ENCODE measurements around the gene UGT1A10.

The UGT1A10 gene

GRCh38 chr2:233791151-233791882 is 155.1 kb downstream of the UGT1A10 start:
- Histone ChIP-seq H3K9me3 (ENCODE audit: control insufficient read depth in 1 of 2, low read length in 2 of 2) (no peaks in the 10 kb centered on the region), H3K4me3 (ENCODE audit: low read depth in 1 of 2, low read length in 2 of 2) (no peak overlapping the region), H3K27ac (ENCODE audit: low read depth, low read length) (no peak overlapping the region), H3K9ac (ENCODE audit: low read depth in 1 of 2, low read length in 2 of 2) (no peak overlapping the region), H3K36me3 (ENCODE audit: control insufficient read depth in 1 of 2, insufficient read depth in 2 of 2, low read length in 2 of 2) (no peaks in the 10 kb centered on the region), H3K4me1 (ENCODE audit: control insufficient read depth in 1 of 2, insufficient read depth in 2 of 2, low read length in 2 of 2) (peaks cover 0 to 7% of the 10 kb centered on the region in 2 donors), H3K27me3 (ENCODE audit: control insufficient read depth in 1 of 2, insufficient read depth in 2 of 2, low read length in 2 of 2) (no peaks in the 10 kb centered on the region)

- no peak overlapping the region for H3K27ac ChIP-seq (ENCODE audit: low read depth, low read length)
Observed at GRCh38 chr2:233791883-233792329, 155.7 kb downstream of the UGT1A10 start.

GRCh38 chr2:233792720-233793119 is 156.5 kb downstream of the UGT1A10 start:
- Histone ChIP-seq H3K27ac (ENCODE audit: low read depth, low read length) (no peak overlapping the region), H3K9me3 (ENCODE audit: control insufficient read depth in 1 of 2, low read length in 2 of 2) (no peaks in the 10 kb centered on the region), H3K4me3 (ENCODE audit: low read depth in 1 of 2, low read length in 2 of 2) (no peak overlapping the region), H3K36me3 (ENCODE audit: control insufficient read depth in 1 of 2, insufficient read depth in 2 of 2, low read length in 2 of 2) (no peaks in the 10 kb centered on the region), H3K4me1 (ENCODE audit: control insufficient read depth in 1 of 2, insufficient read depth in 2 of 2, low read length in 2 of 2) (peaks cover 0 to 7% of the 10 kb centered on the region in 2 donors), H3K9ac (ENCODE audit: low read depth in 1 of 2, low read length in 2 of 2) (no peak overlapping the region), H3K27me3 (ENCODE audit: control insufficient read depth in 1 of 2, insufficient read depth in 2 of 2, low read length in 2 of 2) (no peaks in the 10 kb centered on the region)

More at GRCh38 chr2:233791883-233792329, 155.7 kb downstream of the UGT1A10 start:
- H3K9me3 ChIP-seq (ENCODE audit: control insufficient read depth in 1 of 2, low read length in 2 of 2): no peaks in the 10 kb centered on the region
- H3K9ac ChIP-seq (ENCODE audit: low read depth in 1 of 2, low read length in 2 of 2): no peak overlapping the region
- peaks cover 0 to 7% of the 10 kb centered on the region in 2 donors for H3K4me1 ChIP-seq (ENCODE audit: control insufficient read depth in 1 of 2, insufficient read depth in 2 of 2, low read length in 2 of 2)
- no peaks in the 10 kb centered on the region for H3K36me3 ChIP-seq (ENCODE audit: control insufficient read depth in 1 of 2, insufficient read depth in 2 of 2, low read length in 2 of 2)
- no peaks in the 10 kb centered on the region for H3K27me3 ChIP-seq (ENCODE audit: control insufficient read depth in 1 of 2, insufficient read depth in 2 of 2, low read length in 2 of 2)
- no peak overlapping the region for H3K4me3 ChIP-seq (ENCODE audit: low read depth in 1 of 2, low read length in 2 of 2)

GRCh38 chr2:233793465-233794127 is 157.3 kb downstream of the UGT1A10 start:
- no peak overlapping the region for H3K27ac ChIP-seq (ENCODE audit: low read depth, low read length)
- no peaks in the 10 kb centered on the region for H3K9me3 ChIP-seq (ENCODE audit: control insufficient read depth in 1 of 2, low read length in 2 of 2)
- H3K36me3 ChIP-seq (ENCODE audit: control insufficient read depth in 1 of 2, insufficient read depth in 2 of 2, low read length in 2 of 2): no peaks in the 10 kb centered on the region
- peaks cover 0 to 7% of the 10 kb centered on the region in 2 donors for H3K4me1 ChIP-seq (ENCODE audit: control insufficient read depth in 1 of 2, insufficient read depth in 2 of 2, low read length in 2 of 2)
- H3K4me3 ChIP-seq (ENCODE audit: low read depth in 1 of 2, low read length in 2 of 2): no peak overlapping the region
- no peak overlapping the region for H3K9ac ChIP-seq (ENCODE audit: low read depth in 1 of 2, low read length in 2 of 2)
- no peaks in the 10 kb centered on the region for H3K27me3 ChIP-seq (ENCODE audit: control insufficient read depth in 1 of 2, insufficient read depth in 2 of 2, low read length in 2 of 2)

- Histone ChIP-seq H3K4me3 (ENCODE audit: low read depth in 1 of 2, low read length in 2 of 2) (no peak overlapping the region), H3K9ac (ENCODE audit: low read depth in 1 of 2, low read length in 2 of 2) (no peak overlapping the region), H3K27ac (ENCODE audit: low read depth, low read length) (no peak overlapping the region), H3K9me3 (ENCODE audit: control insufficient read depth in 1 of 2, low read length in 2 of 2) (no peaks in the 10 kb centered on the region), H3K4me1 (ENCODE audit: control insufficient read depth in 1 of 2, insufficient read depth in 2 of 2, low read length in 2 of 2) (peaks cover 0 to 7% of the 10 kb centered on the region in 2 donors), H3K36me3 (ENCODE audit: control insufficient read depth in 1 of 2, insufficient read depth in 2 of 2, low read length in 2 of 2) (no peaks in the 10 kb centered on the region), H3K27me3 (ENCODE audit: control insufficient read depth in 1 of 2, insufficient read depth in 2 of 2, low read length in 2 of 2) (no peaks in the 10 kb centered on the region)
Observed at GRCh38 chr2:233794128-233794658, 157.9 kb downstream of the UGT1A10 start.

- Histone ChIP-seq H3K27ac (ENCODE audit: low read depth, low read length) (no peak overlapping the region), H3K27me3 (ENCODE audit: control insufficient read depth in 1 of 2, insufficient read depth in 2 of 2, low read length in 2 of 2) (no peaks in the 10 kb centered on the region), H3K4me3 (ENCODE audit: low read depth in 1 of 2, low read length in 2 of 2) (no peak overlapping the region), H3K9ac (ENCODE audit: low read depth in 1 of 2, low read length in 2 of 2) (no peak overlapping the region), H3K9me3 (ENCODE audit: control insufficient read depth in 1 of 2, low read length in 2 of 2) (no peaks in the 10 kb centered on the region), H3K4me1 (ENCODE audit: control insufficient read depth in 1 of 2, insufficient read depth in 2 of 2, low read length in 2 of 2) (peaks cover 0 to 7% of the 10 kb centered on the region in 2 donors), H3K36me3 (ENCODE audit: control insufficient read depth in 1 of 2, insufficient read depth in 2 of 2, low read length in 2 of 2) (no peaks in the 10 kb centered on the region)
Observed at GRCh38 chr2:233795735-233796171, 159.5 kb downstream of the UGT1A10 start.

GRCh38 chr2:233796254-233796653 is 160.0 kb downstream of the UGT1A10 start:
- no peak overlapping the region for H3K27ac ChIP-seq (ENCODE audit: low read depth, low read length)
- peaks cover 0 to 7% of the 10 kb centered on the region in 2 donors for H3K4me1 ChIP-seq (ENCODE audit: control insufficient read depth in 1 of 2, insufficient read depth in 2 of 2, low read length in 2 of 2)
- H3K36me3 ChIP-seq (ENCODE audit: control insufficient read depth in 1 of 2, insufficient read depth in 2 of 2, low read length in 2 of 2): no peaks in the 10 kb centered on the region
- H3K9ac ChIP-seq (ENCODE audit: low read depth in 1 of 2, low read length in 2 of 2): no peak overlapping the region
- H3K27me3 ChIP-seq (ENCODE audit: control insufficient read depth in 1 of 2, insufficient read depth in 2 of 2, low read length in 2 of 2): no peaks in the 10 kb centered on the region
- no peaks in the 10 kb centered on the region for H3K9me3 ChIP-seq (ENCODE audit: control insufficient read depth in 1 of 2, low read length in 2 of 2)
- no peak overlapping the region for H3K4me3 ChIP-seq (ENCODE audit: low read depth in 1 of 2, low read length in 2 of 2)

- H3K27ac ChIP-seq (ENCODE audit: low read depth, low read length): no peak overlapping the region
- no peak overlapping the region for H3K4me3 ChIP-seq (ENCODE audit: low read depth in 1 of 2, low read length in 2 of 2)
- no peaks in the 10 kb centered on the region for H3K36me3 ChIP-seq (ENCODE audit: control insufficient read depth in 1 of 2, insufficient read depth in 2 of 2, low read length in 2 of 2)
- H3K9ac ChIP-seq (ENCODE audit: low read depth in 1 of 2, low read length in 2 of 2): no peak overlapping the region
- H3K27me3 ChIP-seq (ENCODE audit: control insufficient read depth in 1 of 2, insufficient read depth in 2 of 2, low read length in 2 of 2): no peaks in the 10 kb centered on the region
- no peaks in the 10 kb centered on the region for H3K9me3 ChIP-seq (ENCODE audit: control insufficient read depth in 1 of 2, low read length in 2 of 2)
- H3K4me1 ChIP-seq (ENCODE audit: control insufficient read depth in 1 of 2, insufficient read depth in 2 of 2, low read length in 2 of 2): peaks cover 0 to 3% of the 10 kb centered on the region in 2 donors
Observed at GRCh38 chr2:233798335-233799086, 162.3 kb downstream of the UGT1A10 start.

- no peaks in the 10 kb centered on the region for H3K4me1 ChIP-seq (ENCODE audit: control insufficient read depth in 1 of 2, insufficient read depth in 2 of 2, low read length in 2 of 2)
- H3K4me3 ChIP-seq (ENCODE audit: low read depth in 1 of 2, low read length in 2 of 2): no peak overlapping the region
- no peaks in the 10 kb centered on the region for H3K27me3 ChIP-seq (ENCODE audit: control insufficient read depth in 1 of 2, insufficient read depth in 2 of 2, low read length in 2 of 2)
- no peaks in the 10 kb centered on the region for H3K36me3 ChIP-seq (ENCODE audit: control insufficient read depth in 1 of 2, insufficient read depth in 2 of 2, low read length in 2 of 2)
- no peak overlapping the region for H3K27ac ChIP-seq (ENCODE audit: low read depth, low read length)
- no peaks in the 10 kb centered on the region for H3K9me3 ChIP-seq (ENCODE audit: control insufficient read depth in 1 of 2, low read length in 2 of 2)
- H3K9ac ChIP-seq (ENCODE audit: low read depth in 1 of 2, low read length in 2 of 2): no peak overlapping the region
Observed at GRCh38 chr2:233799087-233799665, 162.9 kb downstream of the UGT1A10 start.

All from duodenal mucosa (tissue), 2 donors.